ENCODE data around the gene STARD10.

Gene STARD10

GRCh38 chr11:72833083-72833733 is 39.4 kb upstream of the STARD10 start:
- DNase-seq (ENCODE audit: extremely low spot score) = no peak
- no peak for TF ChIP-seq ZNF384 (IDR thresholded peaks at IDR 0.05)
- TF ChIP-seq TARDBP (IDR thresholded peaks at IDR 0.05) = no peak
- no peak for TF ChIP-seq L3MBTL2 (conservative IDR thresholded peaks at IDR 0.05)
- no peak for TF ChIP-seq FOXM1 (IDR thresholded peaks at IDR 0.05; ENCODE audit: borderline replicate concordance)
- TF ChIP-seq CTBP1 (IDR thresholded peaks at IDR 0.05; ENCODE audit: borderline replicate concordance) = no peak
- no peak for TF ChIP-seq FOXA1 (IDR thresholded peaks at IDR 0.05)
- no peak for TF ChIP-seq PKNOX1 (IDR thresholded peaks at IDR 0.05)
- no peak for TF ChIP-seq NFRKB (IDR thresholded peaks at IDR 0.05)
- no peak for TF ChIP-seq SP1 (IDR thresholded peaks at IDR 0.05)
- no peak for TF ChIP-seq HDGF (IDR thresholded peaks at IDR 0.05; ENCODE audit: borderline replicate concordance)
- ChIA-PET CTCF (no interaction called here), POLR2A (no interaction called here)

GRCh38 chr11:72832301-72833082 is 38.6 kb upstream of the STARD10 start:
- ChIA-PET CTCF (interaction anchor here (0.6 to 2.4 kb wide), 3 partner anchors 35 to 346 kb away, joined by 3 to 15 read pairs (median 3); no protein-coding TSS in a partner anchor), POLR2A (no interaction called here)
- TF ChIP-seq ZNF384 (IDR thresholded peaks at IDR 0.05) (no peak), LEF1 (IDR thresholded peaks at IDR 0.05; ENCODE audit: borderline replicate concordance) (no peak), TARDBP (IDR thresholded peaks at IDR 0.05) (no peak), FOXK2 (IDR thresholded peaks at IDR 0.05) (no peak), SUZ12 (IDR thresholded peaks at IDR 0.05) (no peak), NFRKB (IDR thresholded peaks at IDR 0.05) (no peak)
- no peak for DNase-seq (ENCODE audit: extremely low spot score)

- DNase-seq (ENCODE audit: extremely low spot score) = peak; percentile 69
These were observed 37.9 kb upstream of the STARD10 start for GRCh38 chr11:72831521-72832300.

GRCh38 chr11:72829884-72830533 is 36.2 kb upstream of the STARD10 start:
- ChIA-PET POLR2A (no interaction called here), CTCF (no interaction called here)
- no peak for TF ChIP-seq ZNF384 (IDR thresholded peaks at IDR 0.05)
- TF ChIP-seq NFRKB (IDR thresholded peaks at IDR 0.05) = no peak
- TF ChIP-seq TARDBP (IDR thresholded peaks at IDR 0.05) = no peak
- no peak for TF ChIP-seq BHLHE40 (IDR thresholded peaks at IDR 0.05; ENCODE audit: borderline replicate concordance)
- no peak for TF ChIP-seq ARNT (IDR thresholded peaks at IDR 0.05)
- no peak for TF ChIP-seq L3MBTL2 (conservative IDR thresholded peaks at IDR 0.05)
- TF ChIP-seq PKNOX1 (IDR thresholded peaks at IDR 0.05) = no peak
- no peak for TF ChIP-seq SUZ12 (IDR thresholded peaks at IDR 0.05)
- TF ChIP-seq CTBP1 (IDR thresholded peaks at IDR 0.05; ENCODE audit: borderline replicate concordance) = no peak
- no peak for TF ChIP-seq LEF1 (IDR thresholded peaks at IDR 0.05; ENCODE audit: borderline replicate concordance)
- no peak for TF ChIP-seq FOXM1 (IDR thresholded peaks at IDR 0.05; ENCODE audit: borderline replicate concordance)
- TF ChIP-seq SP1 (IDR thresholded peaks at IDR 0.05) = no peak
- TF ChIP-seq FOXK2 (IDR thresholded peaks at IDR 0.05) = no peak
- no peak for TF ChIP-seq ELF4 (IDR thresholded peaks at IDR 0.05)
- TF ChIP-seq FOXA1 (IDR thresholded peaks at IDR 0.05) = no peak
- no peak for TF ChIP-seq HDGF (IDR thresholded peaks at IDR 0.05; ENCODE audit: borderline replicate concordance)
- DNase-seq (ENCODE audit: extremely low spot score) = no peak

More at GRCh38 chr11:72831521-72832300, 37.9 kb upstream of the STARD10 start:
- POLR2A ChIA-PET = no interaction called here
- TF ChIP-seq TARDBP (IDR thresholded peaks at IDR 0.05) = no peak
- no peak for TF ChIP-seq FOXK2 (IDR thresholded peaks at IDR 0.05)
- CTCF ChIA-PET = interaction anchor here (0.6 to 2.4 kb wide), 3 partner anchors 35 to 347 kb away, joined by 3 to 15 read pairs (median 3); no protein-coding TSS in a partner anchor

GRCh38 chr11:72829178-72829577 is 35.3 kb upstream of the STARD10 start:
- TF ChIP-seq ELF4 (IDR thresholded peaks at IDR 0.05) (no peak), NFRKB (IDR thresholded peaks at IDR 0.05) (no peak), FOXA1 (IDR thresholded peaks at IDR 0.05) (no peak), FOXM1 (IDR thresholded peaks at IDR 0.05; ENCODE audit: borderline replicate concordance) (no peak), ARNT (IDR thresholded peaks at IDR 0.05) (no peak), CTBP1 (IDR thresholded peaks at IDR 0.05; ENCODE audit: borderline replicate concordance) (no peak), BHLHE40 (IDR thresholded peaks at IDR 0.05; ENCODE audit: borderline replicate concordance) (no peak), PKNOX1 (IDR thresholded peaks at IDR 0.05) (no peak), SUZ12 (IDR thresholded peaks at IDR 0.05) (no peak), ZNF384 (IDR thresholded peaks at IDR 0.05) (no peak), LEF1 (IDR thresholded peaks at IDR 0.05; ENCODE audit: borderline replicate concordance) (no peak), L3MBTL2 (conservative IDR thresholded peaks at IDR 0.05) (no peak), HDGF (IDR thresholded peaks at IDR 0.05; ENCODE audit: borderline replicate concordance) (no peak), FOXK2 (IDR thresholded peaks at IDR 0.05) (no peak)
- no peak for DNase-seq (ENCODE audit: extremely low spot score)
- POLR2A ChIA-PET = no interaction called here
- CTCF ChIA-PET = no interaction called here

Measured in HEK293T (cell line).